GM12874 (cell line): ENCODE data around the gene TBC1D2.

Experiments
- CTCF ChIP-seq: IDR thresholded peaks from 2 replicates; pipeline ENCODE4 v1.5.1; 2011; ENCODE audit warnings: low read depth, mild to moderate bottlenecking, control low read depth, low read length, moderate library complexity; ENCODE audit not compliant: insufficient read depth

The TBC1D2 gene

GRCh38 chr9:98295824-98296223, 40.4 kb upstream of the TBC1D2 start:
- TF ChIP-seq CTCF, result no peak

GRCh38 chr9:98291820-98292219, 36.4 kb upstream of the TBC1D2 start:
- no peak for TF ChIP-seq CTCF

GRCh38 chr9:98290411-98290810, 35.0 kb upstream of the TBC1D2 start:
- no peak for TF ChIP-seq CTCF

GRCh38 chr9:98289614-98290201, 34.3 kb upstream of the TBC1D2 start:
- TF ChIP-seq CTCF, result no peak

GRCh38 chr9:98288881-98289280, 33.4 kb upstream of the TBC1D2 start:
- no peak for TF ChIP-seq CTCF

- no peak for TF ChIP-seq CTCF
Observed at GRCh38 chr9:98287384-98287783, 31.9 kb upstream of the TBC1D2 start.

- TF ChIP-seq CTCF, result no peak
Observed at GRCh38 chr9:98285446-98285845, 30.0 kb upstream of the TBC1D2 start.

GRCh38 chr9:98284754-98285153, 29.3 kb upstream of the TBC1D2 start:
- TF ChIP-seq CTCF, result no peak
